ENCODE measurements around the gene CCDC158.

- TF ChIP-seq, protein P1, sequence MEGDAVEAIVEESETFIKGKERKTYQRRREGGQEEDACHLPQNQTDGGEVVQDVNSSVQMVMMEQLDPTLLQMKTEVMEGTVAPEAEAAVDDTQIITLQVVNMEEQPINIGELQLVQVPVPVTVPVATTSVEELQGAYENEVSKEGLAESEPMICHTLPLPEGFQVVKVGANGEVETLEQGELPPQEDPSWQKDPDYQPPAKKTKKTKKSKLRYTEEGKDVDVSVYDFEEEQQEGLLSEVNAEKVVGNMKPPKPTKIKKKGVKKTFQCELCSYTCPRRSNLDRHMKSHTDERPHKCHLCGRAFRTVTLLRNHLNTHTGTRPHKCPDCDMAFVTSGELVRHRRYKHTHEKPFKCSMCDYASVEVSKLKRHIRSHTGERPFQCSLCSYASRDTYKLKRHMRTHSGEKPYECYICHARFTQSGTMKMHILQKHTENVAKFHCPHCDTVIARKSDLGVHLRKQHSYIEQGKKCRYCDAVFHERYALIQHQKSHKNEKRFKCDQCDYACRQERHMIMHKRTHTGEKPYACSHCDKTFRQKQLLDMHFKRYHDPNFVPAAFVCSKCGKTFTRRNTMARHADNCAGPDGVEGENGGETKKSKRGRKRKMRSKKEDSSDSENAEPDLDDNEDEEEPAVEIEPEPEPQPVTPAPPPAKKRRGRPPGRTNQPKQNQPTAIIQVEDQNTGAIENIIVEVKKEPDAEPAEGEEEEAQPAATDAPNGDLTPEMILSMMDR (IDR thresholded peaks at IDR 0.05) = no peak
- TF ChIP-seq YY1 (IDR thresholded peaks at IDR 0.05; ENCODE audit: low read depth) = no peak
- TF ChIP-seq SMC3 (IDR thresholded peaks at IDR 0.05; ENCODE audit: low read depth, low read length) = no peak
- no peak for TF ChIP-seq REST (IDR thresholded peaks at IDR 0.05; ENCODE audit: low read depth, low read length)
- no peak for TF ChIP-seq MEF2A (IDR thresholded peaks at IDR 0.05; ENCODE audit: borderline replicate concordance, low read depth)
Observed at GRCh38 chr4:76313547-76313946, 107.4 kb downstream of the CCDC158 start.
